Raji (cell line): ENCODE results near the gene TOX4.

Experiments
- POLR2A ChIP-seq: IDR thresholded peaks from 2 replicates; pipeline ENCODE4 v1.6.1; 2011; ENCODE audit warnings: low read depth, low read length, control low read depth; ENCODE audit not compliant: insufficient read depth

Gene TOX4

GRCh38 chr14:21496453-21496852 lies 19.5 kb downstream of the TOX4 start:
- TF ChIP-seq POLR2A = no peak

- TF ChIP-seq POLR2A = no peak
Measured at GRCh38 chr14:21498540-21499526, 21.8 kb downstream of the TOX4 start.

- no peak for TF ChIP-seq POLR2A
Measured at GRCh38 chr14:21501568-21501967, 24.6 kb downstream of the TOX4 start.

- no peak for TF ChIP-seq POLR2A
Measured at GRCh38 chr14:21503376-21503775, 26.4 kb downstream of the TOX4 start.

GRCh38 chr14:21505012-21505553 lies 28.1 kb downstream of the TOX4 start:
- no peak for TF ChIP-seq POLR2A

GRCh38 chr14:21506557-21506956 lies 29.6 kb downstream of the TOX4 start:
- TF ChIP-seq POLR2A = no peak

GRCh38 chr14:21509432-21510143 lies 32.6 kb downstream of the TOX4 start:
- TF ChIP-seq POLR2A = no peak

- TF ChIP-seq POLR2A = peak; percentile 87
Measured at GRCh38 chr14:21510735-21511657, 34.0 kb downstream of the TOX4 start, which contains the start of gene METTL3. METTL3 (minus strand) TSS chr14:21511340; CDS start chr14:21511223, 117 bp downstream.

- no peak for TF ChIP-seq POLR2A
Measured at GRCh38 chr14:21514341-21514740, 37.3 kb downstream of the TOX4 start.

- no peak for TF ChIP-seq POLR2A
Measured at GRCh38 chr14:21518725-21519124, 41.7 kb downstream of the TOX4 start.

GRCh38 chr14:21520767-21521166 lies 43.8 kb downstream of the TOX4 start:
- TF ChIP-seq POLR2A = no peak

GRCh38 chr14:21521501-21521900 lies 44.5 kb downstream of the TOX4 start:
- no peak for TF ChIP-seq POLR2A

- no peak for TF ChIP-seq POLR2A
Measured at GRCh38 chr14:21523203-21523602, 46.2 kb downstream of the TOX4 start.
